GM21526 (cell line): ENCODE data around the gene VPS39.

Source experiments
- ATAC-seq: cut with Tn5 transposase; IDR thresholded peaks from one replicate; pipeline ENCODE4 v1.9.1; 2021; ENCODE audit warnings: moderate library complexity; ENCODE audit not compliant: unreplicated experiment, low FRiP score

The VPS39 gene

GRCh38 chr15:42146551-42147430, 61.3 kb downstream of the VPS39 start:
- no peak for ATAC-seq

GRCh38 chr15:42145546-42146455, 62.3 kb downstream of the VPS39 start:
- no peak for ATAC-seq

- ATAC-seq, result no peak
These were observed 63.2 kb downstream of the VPS39 start for GRCh38 chr15:42144841-42145375.

- ATAC-seq, result no peak
These were observed 64.1 kb downstream of the VPS39 start for GRCh38 chr15:42143866-42144625.

- no peak for ATAC-seq
These were observed 64.7 kb downstream of the VPS39 start for GRCh38 chr15:42143356-42143755.

- no peak for ATAC-seq
These were observed 66.1 kb downstream of the VPS39 start for GRCh38 chr15:42141795-42142667.

GRCh38 chr15:42141246-42141645, 66.9 kb downstream of the VPS39 start:
- no peak for ATAC-seq

GRCh38 chr15:42140383-42141070, 67.6 kb downstream of the VPS39 start:
- ATAC-seq, result no peak

GRCh38 chr15:42139596-42139995, 68.5 kb downstream of the VPS39 start:
- ATAC-seq, result no peak

- ATAC-seq, result no peak
These were observed 69.1 kb downstream of the VPS39 start for GRCh38 chr15:42138968-42139386.

- ATAC-seq, result no peak
These were observed 69.7 kb downstream of the VPS39 start for GRCh38 chr15:42138411-42138810.

GRCh38 chr15:42137461-42138261, 70.4 kb downstream of the VPS39 start:
- no peak for ATAC-seq

- ATAC-seq, result no peak
These were observed 71.6 kb downstream of the VPS39 start for GRCh38 chr15:42136513-42136912.

- ATAC-seq, result no peak
These were observed 72.8 kb downstream of the VPS39 start for GRCh38 chr15:42135351-42135750.

- no peak for ATAC-seq
These were observed 73.4 kb downstream of the VPS39 start for GRCh38 chr15:42134617-42135245.

GRCh38 chr15:42133886-42134502, 74.1 kb downstream of the VPS39 start:
- ATAC-seq, result no peak

- no peak for ATAC-seq
These were observed 74.7 kb downstream of the VPS39 start for GRCh38 chr15:42133356-42133755.
